Esophagus squamous epithelium (tissue), 5 donors: ENCODE measurements around the gene ZSCAN21. TPM values are rescaled to one million over a fixed set of nuclear protein-coding genes. Genes with fewer than 3 reads are reported as not detected.

ENCODE experiments used
- DNase-seq: peaks from one replicate; lab custom pipeline; 2025; lab: John Stamatoyannopoulos, UW
- H3K27ac ChIP-seq, 4 donors: fragments of 200-600 bp; sonication (generic); one replicate each; pipeline ENCODE4 v1.5.1; 2016 to 2019; ENCODE audit warnings: mild to moderate bottlenecking in 1 of 4
- H3K27me3 ChIP-seq, 4 donors: fragments of 200-600 bp; sonication (generic); 1 replicate in 3 of 4; 2 replicates in 1 of 4; pipeline versions ENCODE4 v1.5.1 to v1.6.0; 2017 to 2021; ENCODE audit warnings: antibody characterized with exemption in 1 of 4
- H3K36me3 ChIP-seq, 3 donors: fragments of 200-600 bp; sonication (generic); one replicate each; pipeline ENCODE4 v1.5.1; 2016 to 2019
- H3K4me1 ChIP-seq, 3 donors: fragments of 200-600 bp; sonication (generic); one replicate each; pipeline ENCODE4 v1.5.1; 2017 to 2019
- H3K4me3 ChIP-seq, 4 donors: fragments of 200-600 bp; sonication (generic); 1 replicate in 3 of 4; 2 replicates in 1 of 4; pipeline ENCODE4 v1.5.1; 2016 to 2019; ENCODE audit warnings: mild to moderate bottlenecking in 2 of 4, moderate library complexity in 1 of 4
- H3K9me3 ChIP-seq, 3 donors: fragments of 200-600 bp; sonication (generic); one replicate each; pipeline ENCODE4 v1.5.1; 2016 to 2019
- CTCF ChIP-seq, 6 experiments: fragments of 450-650 bp in 4 of 6; fragments of 200-600 bp in 2 of 6; sonication (generic) in 2 of 6; IDR thresholded peaks; one replicate each; pipeline ENCODE4 v1.5.1; 2016 to 2019; ENCODE audit warnings: antibody characterized with exemption in 6 of 6, mild to moderate bottlenecking in 4 of 6, moderate library complexity in 4 of 6
- POLR2A ChIP-seq, 4 donors: fragments of 450-650 bp; IDR thresholded peaks; one replicate each; pipeline ENCODE4 v1.6.1; 2017; ENCODE audit warnings: antibody characterized with exemption in 4 of 4, mild to moderate bottlenecking in 4 of 4, moderate library complexity in 3 of 4
- whole genome bisulfite sequencing, 2 donors: methylation state at CpG; one replicate each; pipeline ENCODE4 v1.1.5; 2018; 5-methylcytosine and 5-hydroxymethylcytosine counted together
- intact Hi-C: fragments of 100-400 bp; cut with DNase I; formaldehyde crosslinking; loops from one replicate; pipeline ENCODE4 v1.15.0; 2022
- total RNA-seq, 4 donors: library from RNA; depleted of rRNA; stranded (reverse); fragments of >200 nt; gene quantifications; one replicate each; pipeline ENCODE4 v1.1.0, GENCODE V29; 2016
- donor health status: DM: yes; HTN: yes; CAD: no.

Gene ZSCAN21
- total RNA-seq, 4 donors from 2014 or later = 3.7 to 12.0 (median 8.0) TPM

- intact Hi-C loops = no loop called here
- Histone ChIP-seq H3K27ac (no peak overlapping the region), H3K9me3 (no peaks in the 10 kb centered on the region), H3K36me3 (peaks cover 12 to 59% (median 30%) of the 10 kb centered on the region in 3 donors), H3K4me3 (no peak overlapping the region), H3K4me1 (peaks cover 5 to 43% (median 24%) of the 10 kb centered on the region in 3 donors), H3K27me3 (no peaks in the 10 kb centered on the region)
- TF ChIP-seq CTCF (IDR thresholded peaks at IDR 0.05) (no peak), POLR2A (IDR thresholded peaks at IDR 0.05) (no peak)
- WGBS, 2 donors = 77 to 85% methylated on average over 5 to 7 of the region's 7 CpGs
- no peak for DNase-seq
Observed at GRCh38 chr7:100079024-100079560, 29.5 kb downstream of the ZSCAN21 start.

- Histone ChIP-seq H3K9me3 (no peaks in the 10 kb centered on the region), H3K4me1 (peaks cover 5 to 43% (median 24%) of the 10 kb centered on the region in 3 donors), H3K27me3 (no peaks in the 10 kb centered on the region), H3K27ac (peak overlapping the region; percentile 89 to 94 (median 90)), H3K4me3 (peak overlapping the region; percentile 89 to 98 (median 94)), H3K36me3 (peaks cover 0 to 40% (median 13%) of the 10 kb centered on the region in 3 donors)
- TF ChIP-seq POLR2A (IDR thresholded peaks at IDR 0.05) = no peak
- TF ChIP-seq CTCF (IDR thresholded peaks at IDR 0.05) = no peak
- DNase-seq = no peak
- intact Hi-C loops = no loop called here
- WGBS, 2 donors = 1% methylated on average over 19 to 21 of the region's 34 CpGs
Observed at GRCh38 chr7:100080907-100081534, 31.4 kb downstream of the ZSCAN21 start.

GRCh38 chr7:100081535-100082102 is 32.0 kb downstream of the ZSCAN21 start, which contains the start of gene ZNF3:
Gene ZNF3 (minus strand): TSS chr7:100081723. CDS start chr7:100077357, 4,366 bp downstream.
- peak; percentile 95 to 98 (median 96) for TF ChIP-seq CTCF (IDR thresholded peaks at IDR 0.05)
- peak in 3 of 4 donors; percentile 6 to 61 (median 61) for TF ChIP-seq POLR2A (IDR thresholded peaks at IDR 0.05)
- H3K36me3 ChIP-seq = peaks cover 0 to 34% (median 7%) of the 10 kb centered on the region in 3 donors
- H3K4me1 ChIP-seq = peaks cover 5 to 43% (median 24%) of the 10 kb centered on the region in 3 donors
- WGBS, 2 donors = 0 to 1% methylated on average over 16 to 31 of the region's 55 CpGs
- peak within 1 kb of the TSS; percentile 89 to 98 (median 94) for H3K4me3 ChIP-seq
- H3K9me3 ChIP-seq = no peaks in the 10 kb centered on the region
- peak; percentile 94 for DNase-seq
- H3K27me3 ChIP-seq = no peaks in the 10 kb centered on the region
- peak within 1 kb of the TSS; percentile 89 to 94 (median 90) for H3K27ac ChIP-seq
- intact Hi-C loops = no loop called here

- intact Hi-C loops = no loop called here
- no peak overlapping the region for H3K4me3 ChIP-seq
- peaks cover 5 to 47% (median 25%) of the 10 kb centered on the region in 3 donors for H3K4me1 ChIP-seq
- peak overlapping the region in 3 of 4 donors; percentile 57 to 94 (median 89) for H3K27ac ChIP-seq
- 59 to 67% methylated on average over 3 to 4 of the region's 4 CpGs for WGBS, 2 donors
- peaks cover 0 to 20% (median 0%) of the 10 kb centered on the region in 3 donors for H3K36me3 ChIP-seq
- no peak for DNase-seq
- no peak for TF ChIP-seq POLR2A (IDR thresholded peaks at IDR 0.05)
- no peak for TF ChIP-seq CTCF (IDR thresholded peaks at IDR 0.05)
- H3K9me3 ChIP-seq = no peaks in the 10 kb centered on the region
- H3K27me3 ChIP-seq = no peaks in the 10 kb centered on the region
Observed at GRCh38 chr7:100082978-100083377, 33.4 kb downstream of the ZSCAN21 start.

GRCh38 chr7:100085515-100085914 is 35.9 kb downstream of the ZSCAN21 start:
- Histone ChIP-seq H3K36me3 (peaks cover 0 to 8% (median 2%) of the 10 kb centered on the region in 3 donors), H3K4me3 (no peak overlapping the region), H3K4me1 (peaks cover 10 to 45% (median 29%) of the 10 kb centered on the region in 3 donors), H3K9me3 (no peaks in the 10 kb centered on the region), H3K27ac (no peak overlapping the region), H3K27me3 (no peaks in the 10 kb centered on the region)
- TF ChIP-seq POLR2A (IDR thresholded peaks at IDR 0.05) (no peak), CTCF (IDR thresholded peaks at IDR 0.05) (no peak)
- intact Hi-C loops = no loop called here
- DNase-seq = no peak
- 65 to 70% methylated on average over 3 of the region's 3 CpGs for WGBS, 2 donors
